DMS53 treated with DMSO at 0.1 percent for 48 hours (cell line): ENCODE measurements around the gene TAF11.
"Not testable (repeated sequence)": the region's sequence is repeated elsewhere in the genome, so short reads cannot be mapped to it uniquely, and the experiment has no call there.

Experiments
- DNase-seq: peaks from one replicate; lab custom pipeline; 2025; ENCODE audit not compliant: unreplicated experiment; lab: John Stamatoyannopoulos, UW

The TAF11 gene

GRCh38 chr6:34887753-34888513 lies at the start of gene TAF11:
TSS of gene TAF11 (minus strand) at chr6:34888042. CDS start at chr6:34887957, 85 bp downstream.
- peak; percentile 81 for DNase-seq

- DNase-seq, result no peak
Observed at GRCh38 chr6:34934516-34934915, 46.7 kb upstream of the TAF11 start.

GRCh38 chr6:34932202-34932601 lies 44.4 kb upstream of the TAF11 start:
- DNase-seq, result not testable (repeated sequence)

GRCh38 chr6:34930221-34930620 lies 42.4 kb upstream of the TAF11 start:
- no peak for DNase-seq

- no peak for DNase-seq
Observed at GRCh38 chr6:34929241-34929978, 41.6 kb upstream of the TAF11 start.

- no peak for DNase-seq
Observed at GRCh38 chr6:34928695-34929094, 40.9 kb upstream of the TAF11 start.

GRCh38 chr6:34928220-34928619 lies 40.4 kb upstream of the TAF11 start:
- DNase-seq, result no peak

- DNase-seq, result no peak
Observed at GRCh38 chr6:34926655-34927054, 38.8 kb upstream of the TAF11 start.

- DNase-seq, result no peak
Observed at GRCh38 chr6:34924831-34925625, 37.2 kb upstream of the TAF11 start.

GRCh38 chr6:34922177-34922663 lies 34.4 kb upstream of the TAF11 start:
- DNase-seq, result peak; percentile 33

- no peak for DNase-seq
Observed at GRCh38 chr6:34920097-34920496, 32.3 kb upstream of the TAF11 start.

GRCh38 chr6:34919651-34920050 lies 31.8 kb upstream of the TAF11 start:
- DNase-seq, result no peak

GRCh38 chr6:34917626-34918285 lies 29.9 kb upstream of the TAF11 start:
- DNase-seq, result no peak

GRCh38 chr6:34916348-34916967 lies 28.6 kb upstream of the TAF11 start:
- no peak for DNase-seq

GRCh38 chr6:34914358-34914757 lies 26.5 kb upstream of the TAF11 start:
- no peak for DNase-seq

GRCh38 chr6:34912715-34913464 lies 25.0 kb upstream of the TAF11 start:
- DNase-seq, result no peak

GRCh38 chr6:34911822-34912221 lies 24.0 kb upstream of the TAF11 start:
- DNase-seq, result no peak

- DNase-seq, result no peak
Observed at GRCh38 chr6:34909320-34909883, 21.6 kb upstream of the TAF11 start.

GRCh38 chr6:34908194-34908593 lies 20.4 kb upstream of the TAF11 start:
- no peak for DNase-seq
